ENCODE results near the gene MYRIP.

Gene MYRIP

GRCh38 chr3:40200692-40201316 is 391.4 kb downstream of the MYRIP start:
- DNase-seq = no peak

DNA sequence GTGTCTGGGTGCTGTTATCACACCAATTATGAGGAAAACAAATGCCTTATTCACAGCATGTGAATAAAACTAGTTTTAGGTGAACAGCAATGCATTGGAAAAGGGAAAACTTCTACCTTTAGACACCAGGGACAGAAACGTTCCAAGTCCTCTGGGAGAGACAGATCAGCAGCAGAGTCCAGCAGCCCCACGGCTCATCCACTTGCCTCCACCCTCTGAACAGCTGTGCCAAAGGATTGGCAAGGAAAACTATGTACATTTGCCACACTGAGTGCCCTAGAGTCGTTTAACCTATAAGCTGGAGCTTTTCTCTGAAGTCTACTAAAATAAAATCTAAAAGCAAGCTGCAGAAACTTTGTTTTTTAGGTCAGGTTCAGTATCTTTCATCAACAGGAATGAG is 392.4 kb downstream of the MYRIP start:
- DNase-seq = no peak

- no peak for DNase-seq
Observed at GRCh38 chr3:40206522-40206921, 397.1 kb downstream of the MYRIP start.

- DNase-seq = no peak
Observed at GRCh38 chr3:40207796-40208195, 398.4 kb downstream of the MYRIP start.

DNA sequence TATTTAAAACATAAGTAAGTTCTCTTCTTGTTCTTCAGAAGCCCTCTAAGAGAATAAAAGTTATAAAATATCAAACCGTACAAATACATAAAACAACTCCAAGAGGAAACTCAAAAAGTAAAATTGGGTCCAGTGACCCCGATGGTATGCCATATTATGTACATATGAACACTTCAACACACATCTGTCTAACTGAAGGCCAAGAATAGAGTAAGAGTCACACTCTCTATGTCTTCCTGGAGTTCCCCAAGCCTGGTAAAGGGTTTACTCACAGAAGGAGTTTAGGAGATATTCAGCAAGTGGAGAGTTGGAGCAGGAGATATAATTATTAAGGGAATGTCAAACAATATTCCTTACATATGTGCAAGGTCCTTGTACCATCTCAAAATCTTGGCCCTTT is 398.8 kb downstream of the MYRIP start:
- DNase-seq = no peak

GRCh38 chr3:40211579-40211978 is 402.2 kb downstream of the MYRIP start:
- no peak for DNase-seq

GRCh38 chr3:40213556-40213955 is 404.1 kb downstream of the MYRIP start:
- DNase-seq = no peak

GRCh38 chr3:40215015-40215414 is 405.6 kb downstream of the MYRIP start:
- DNase-seq = no peak

DNA sequence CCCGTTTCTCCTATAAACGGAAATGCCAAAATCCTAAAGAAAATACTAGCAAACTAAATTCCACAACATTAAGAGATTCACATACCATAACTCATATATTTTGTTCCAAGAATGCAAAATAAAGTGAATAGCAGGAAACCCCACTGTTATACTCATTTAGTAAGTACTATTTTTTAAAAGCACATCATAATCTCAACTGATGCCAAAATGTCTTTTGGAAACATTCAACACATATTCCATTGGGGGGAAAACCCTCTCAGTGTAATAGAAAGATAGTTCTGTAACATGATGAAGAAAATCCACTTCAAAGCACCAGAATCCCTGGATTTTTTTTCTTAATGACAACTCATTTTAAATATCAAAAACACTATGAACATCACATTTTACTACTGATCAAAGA is 407.1 kb downstream of the MYRIP start:
- DNase-seq = no peak

DNA sequence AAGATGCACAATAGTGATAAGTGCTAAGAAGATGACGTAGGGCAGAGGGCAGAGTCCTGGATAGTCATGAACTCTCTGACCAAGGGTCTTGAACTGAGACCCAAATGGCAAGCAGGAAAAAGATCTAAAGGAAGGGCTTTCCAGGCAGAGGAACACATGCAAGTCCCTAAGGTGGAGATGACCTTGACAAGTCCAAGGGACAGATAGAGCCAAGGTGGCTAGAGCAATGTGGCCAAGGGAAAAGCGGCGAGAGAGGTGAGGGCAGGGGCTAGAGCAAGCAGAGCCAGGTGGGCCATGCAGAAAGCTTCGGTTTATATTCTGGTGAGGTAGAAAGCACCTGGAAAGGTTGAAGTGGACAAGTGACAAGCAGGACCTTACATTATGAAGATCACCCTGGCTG is 414.4 kb downstream of the MYRIP start:
- DNase-seq = no peak

DNA sequence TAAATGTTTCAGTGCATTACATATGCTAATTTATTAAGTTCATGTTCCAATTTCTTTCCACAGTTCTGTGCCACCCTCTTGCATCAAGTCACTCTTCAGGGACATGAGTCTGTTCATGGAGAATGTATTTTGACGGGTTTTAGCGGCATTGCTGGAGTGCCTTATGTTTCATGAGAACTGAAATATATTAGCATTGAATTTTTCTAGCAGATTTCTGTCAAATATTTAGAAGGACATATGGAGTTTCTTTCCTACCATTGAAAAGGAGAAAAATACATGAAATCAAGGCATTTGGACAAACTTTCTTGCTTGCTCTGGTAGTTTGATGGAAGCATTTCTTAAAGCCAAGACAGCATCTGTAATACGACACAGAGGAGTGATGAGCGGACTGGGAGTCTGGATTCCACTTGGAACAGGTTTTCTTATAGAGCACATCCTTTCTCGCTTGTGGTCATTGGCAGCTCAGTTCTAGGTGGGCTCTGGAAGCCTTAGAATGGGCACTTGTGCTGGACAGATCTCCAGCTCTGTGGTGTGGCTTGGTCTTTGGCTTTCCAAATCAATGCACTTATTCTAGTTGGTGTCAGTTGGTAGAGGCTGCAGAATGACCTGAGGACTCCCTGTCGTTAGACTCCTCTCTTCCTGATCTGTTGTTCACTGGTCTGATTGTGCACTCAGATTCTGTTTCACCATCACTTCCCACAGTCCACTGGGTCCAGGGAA is 415.5 kb downstream of the MYRIP start:
- no peak for DNase-seq

GRCh38 chr3:40226636-40227035 is 417.2 kb downstream of the MYRIP start:
- DNase-seq = no peak

- no peak for DNase-seq
Observed at GRCh38 chr3:40228792-40229350, 419.5 kb downstream of the MYRIP start.

DNA sequence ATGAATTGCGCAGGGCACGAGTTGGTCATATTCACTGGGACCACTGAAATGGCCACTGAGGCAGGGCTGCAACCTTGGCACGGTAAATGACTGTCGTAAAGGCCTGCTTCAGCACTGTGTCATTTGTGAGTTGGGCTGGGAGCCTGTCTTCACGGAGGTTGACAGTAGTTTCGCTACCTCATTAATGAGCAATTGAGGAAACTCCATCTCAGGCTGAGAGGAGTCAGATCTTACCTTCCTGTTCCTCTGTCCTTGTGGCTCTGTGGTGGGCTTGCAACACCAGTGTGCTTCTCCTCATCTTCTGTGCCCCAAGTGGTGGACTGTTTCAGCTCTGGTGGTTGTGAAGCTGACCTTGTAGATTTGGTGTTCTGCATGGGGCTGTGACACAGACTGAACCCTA is 420.0 kb downstream of the MYRIP start:
- no peak for DNase-seq

- DNase-seq = no peak
Observed at GRCh38 chr3:40229963-40230362, 420.6 kb downstream of the MYRIP start.

GRCh38 chr3:40230382-40230781 is 421.0 kb downstream of the MYRIP start:
- no peak for DNase-seq

DNA sequence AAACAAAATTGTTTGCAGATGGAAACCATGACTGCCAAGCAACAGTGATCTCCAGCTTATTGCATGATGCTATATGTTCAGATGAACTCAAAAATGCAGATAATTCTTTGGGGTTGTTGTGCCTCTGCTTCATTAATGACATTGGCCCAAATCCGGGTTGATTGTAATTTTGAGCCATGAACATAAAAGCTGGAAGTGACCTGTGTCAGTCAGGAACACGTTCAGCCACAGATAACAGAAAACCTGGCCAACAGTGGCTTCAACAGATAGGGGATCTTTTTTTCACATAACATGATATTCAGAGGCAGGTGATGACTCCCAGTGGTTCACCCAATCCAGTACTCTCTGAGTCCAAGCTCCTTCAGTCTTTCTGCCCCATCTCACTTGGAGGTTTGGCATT is 423.2 kb downstream of the MYRIP start:
- no peak for DNase-seq

DNA sequence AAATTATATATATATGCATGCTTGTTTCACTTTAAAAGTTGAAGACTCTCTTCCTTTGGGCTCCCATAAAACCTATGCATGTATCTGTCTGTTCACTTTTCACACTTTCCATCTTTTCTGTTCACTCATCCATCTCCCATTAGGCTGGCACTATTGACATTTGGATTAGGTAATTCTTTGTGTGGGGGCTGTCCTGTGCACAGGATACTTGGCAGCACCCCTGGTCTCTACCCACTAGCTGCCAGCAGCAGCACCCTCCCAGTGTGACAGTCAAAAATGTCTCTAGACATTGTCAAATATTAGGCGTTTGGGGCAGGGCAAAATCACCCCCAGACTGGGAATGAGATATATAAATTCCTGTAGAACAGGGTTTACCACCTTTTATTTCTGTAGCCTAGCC is 427.8 kb downstream of the MYRIP start:
- no peak for DNase-seq

DNA sequence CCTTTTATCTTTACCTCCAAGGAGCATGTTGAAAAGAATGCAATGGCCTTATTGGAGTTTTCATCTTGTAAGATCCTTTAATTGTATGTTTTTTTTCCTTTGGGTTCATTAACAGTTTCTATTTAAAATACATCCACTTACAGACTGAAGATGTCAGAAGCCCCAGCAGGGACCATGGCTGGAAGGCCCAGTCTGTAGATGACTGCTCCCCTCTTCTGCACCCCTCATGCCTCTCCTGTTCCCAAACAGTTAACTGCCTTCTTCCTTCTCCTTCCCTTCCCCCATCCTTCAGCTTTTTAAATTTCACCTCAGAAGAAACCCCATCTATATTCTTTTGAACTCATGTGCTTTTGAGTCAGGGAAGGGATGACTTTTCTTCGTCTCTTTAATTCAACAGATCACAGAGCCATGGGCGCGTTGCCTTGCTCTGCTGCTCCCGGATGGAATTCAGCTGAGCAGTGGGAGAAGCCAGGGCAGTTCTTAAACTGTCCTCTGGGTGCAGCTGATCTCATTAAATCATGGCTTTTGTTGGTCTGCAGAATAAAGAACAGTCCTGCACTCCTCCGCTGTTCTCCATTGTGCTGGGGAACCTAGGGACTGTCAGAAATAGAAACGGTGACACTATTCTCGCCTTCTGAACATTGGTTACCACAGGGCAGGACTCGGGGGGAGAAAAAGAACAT is 428.6 kb downstream of the MYRIP start:
- no peak for DNase-seq

- no peak for DNase-seq
Observed at GRCh38 chr3:40240921-40241320, 431.5 kb downstream of the MYRIP start.

- no peak for DNase-seq
Observed at GRCh38 chr3:40242216-40242615, 432.8 kb downstream of the MYRIP start.

- DNase-seq = no peak
Observed at GRCh38 chr3:40242638-40243037, 433.2 kb downstream of the MYRIP start.

DNA sequence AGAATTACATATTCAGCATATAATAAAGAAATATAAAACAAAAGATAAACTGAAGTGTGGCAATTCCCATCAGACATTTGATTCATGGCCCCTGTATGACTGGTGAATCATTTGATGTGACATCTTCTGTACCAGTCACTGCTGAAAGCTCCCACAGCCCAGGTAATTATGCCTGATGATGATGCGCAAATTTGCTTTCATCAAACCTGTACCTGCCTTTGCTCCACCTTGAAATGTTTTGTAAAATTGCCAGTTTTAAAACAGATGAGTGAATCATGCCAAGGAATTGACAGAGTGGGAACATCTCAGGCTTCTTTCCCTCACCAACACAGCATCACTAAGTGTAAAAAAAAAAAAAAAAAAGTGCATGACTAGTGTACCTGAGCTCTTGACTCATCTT is 433.6 kb downstream of the MYRIP start:
- DNase-seq = no peak

Data from left hindlimb (tissue), 1 donor.